ENCODE results near the gene ZNF467.
A peak's percentile ranks its signal among the peaks of the same experiment; 100 is the strongest.

ZNF467 gene

GRCh38 chr7:149759093-149759860 is 14.1 kb downstream of the ZNF467 start:
- no peak overlapping the region for H3K4me3 ChIP-seq (ENCODE audit: low read length)
- no peak for DNase-seq (ENCODE audit: low read depth, low spot score)

- DNase-seq (ENCODE audit: low read depth, low spot score): no peak
- H3K4me3 ChIP-seq (ENCODE audit: low read length): no peak overlapping the region
These were observed 19.8 kb downstream of the ZNF467 start for GRCh38 chr7:149753375-149754233.

GRCh38 chr7:149752646-149753045 is 20.7 kb downstream of the ZNF467 start:
- DNase-seq (ENCODE audit: low read depth, low spot score): no peak
- H3K4me3 ChIP-seq (ENCODE audit: low read length): no peak overlapping the region

GRCh38 chr7:149751043-149751775 is 22.2 kb downstream of the ZNF467 start:
- DNase-seq (ENCODE audit: low read depth, low spot score): no peak

GRCh38 chr7:149750122-149750845 is 23.1 kb downstream of the ZNF467 start:
- DNase-seq (ENCODE audit: low read depth, low spot score): no peak
- no peak overlapping the region for H3K4me3 ChIP-seq (ENCODE audit: low read length)

More at GRCh38 chr7:149751043-149751775, 22.2 kb downstream of the ZNF467 start:
- no peak overlapping the region for H3K4me3 ChIP-seq (ENCODE audit: low read length)

GRCh38 chr7:149748076-149748874 is 25.1 kb downstream of the ZNF467 start:
- no peak for DNase-seq (ENCODE audit: low read depth, low spot score)
- H3K4me3 ChIP-seq (ENCODE audit: low read length): no peak overlapping the region

GRCh38 chr7:149743476-149744255 is 29.7 kb downstream of the ZNF467 start:
- DNase-seq (ENCODE audit: low read depth, low spot score): no peak
- H3K4me3 ChIP-seq (ENCODE audit: low read length): no peak overlapping the region

GRCh38 chr7:149742075-149742701 is 31.2 kb downstream of the ZNF467 start:
- peak overlapping the region; percentile 55 for H3K4me3 ChIP-seq (ENCODE audit: low read length)

GRCh38 chr7:149741629-149742028 is 31.8 kb downstream of the ZNF467 start:
- peak; percentile 41 for DNase-seq (ENCODE audit: low read depth, low spot score)
- peak overlapping the region; percentile 55 for H3K4me3 ChIP-seq (ENCODE audit: low read length)

More at GRCh38 chr7:149742075-149742701, 31.2 kb downstream of the ZNF467 start:
- DNase-seq (ENCODE audit: low read depth, low spot score): no peak

- no peak overlapping the region for H3K4me3 ChIP-seq (ENCODE audit: low read length)
These were observed 36.7 kb downstream of the ZNF467 start for GRCh38 chr7:149736478-149737360.

GRCh38 chr7:149735779-149736477 is 37.5 kb downstream of the ZNF467 start:
- DNase-seq (ENCODE audit: low read depth, low spot score): no peak
- no peak overlapping the region for H3K4me3 ChIP-seq (ENCODE audit: low read length)

More at GRCh38 chr7:149736478-149737360, 36.7 kb downstream of the ZNF467 start:
- peak; percentile 82 for DNase-seq (ENCODE audit: low read depth, low spot score)

GRCh38 chr7:149735181-149735602 is 38.2 kb downstream of the ZNF467 start:
- H3K4me3 ChIP-seq (ENCODE audit: low read length): no peak overlapping the region
- no peak for DNase-seq (ENCODE audit: low read depth, low spot score)

GRCh38 chr7:149734791-149735075 is 38.7 kb downstream of the ZNF467 start:
- H3K4me3 ChIP-seq (ENCODE audit: low read length): no peak overlapping the region
- DNase-seq (ENCODE audit: low read depth, low spot score): no peak

GRCh38 chr7:149733924-149734790 is 39.2 kb downstream of the ZNF467 start:
- no peak overlapping the region for H3K4me3 ChIP-seq (ENCODE audit: low read length)
- DNase-seq (ENCODE audit: low read depth, low spot score): no peak
